Stimulated activated effector memory CD8-positive, alpha-beta T cell treated with anti-CD3 and anti-CD28 coated beads, Interleukin-12 subunit alpha, Interleukin-12 subunit beta, amount 100 ng/mL, for 72 hours (primary cell): Measurements from ENCODE around the gene RAB8A.

Experiments
- ATAC-seq: fragments of 150-1000 bp; cut with Tn5 transposase; 2 replicates; pipeline ENCODE4 v1.10.0; 2021
- DNase-seq, 2 donors: peaks; one replicate each; pipeline ENCODE4 v3.0.0; 2021 to 2022; ENCODE audit warnings: low spot score in 2 of 2
- H3K27ac Mint-ChIP-seq: one replicate; pipeline ENCODE4 v1.8.0; 2022; ENCODE audit warnings: mild to moderate bottlenecking, mixed read lengths
- H3K36me3 Mint-ChIP-seq: one replicate; pipeline ENCODE4 v1.8.0; 2022; ENCODE audit warnings: mild to moderate bottlenecking, mixed read lengths
- H3K4me1 Mint-ChIP-seq: one replicate; pipeline ENCODE4 v1.8.0; 2022; ENCODE audit warnings: mixed read lengths
- H3K4me3 Mint-ChIP-seq: one replicate; pipeline ENCODE4 v1.8.0; 2022; ENCODE audit warnings: mild to moderate bottlenecking, mixed read lengths
- H3K9me3 Mint-ChIP-seq: one replicate; pipeline ENCODE4 v1.8.0; 2022; ENCODE audit warnings: mixed read lengths

Gene RAB8A

GRCh38 chr19:16111160-16111908, at the start of gene RAB8A:
RAB8A (plus strand) TSS chr19:16111889; CDS start chr19:16111902, 13 bp downstream.
- Mint-ChIP-seq H3K4me3 (peak within 1 kb of the TSS; percentile 93), H3K9me3 (no peaks in the 10 kb centered on the region), H3K4me1 (peaks cover 33% of the 10 kb centered on the region), H3K36me3 (peaks cover 46% of the 10 kb centered on the region), H3K27ac (peak within 1 kb of the TSS; percentile 98)
- DNase-seq (peak; percentile 100), ATAC-seq (peak; percentile 96)

- Mint-ChIP-seq H3K36me3 (no peaks in the 10 kb centered on the region), H3K4me3 (no peak overlapping the region), H3K4me1 (peaks cover 35% of the 10 kb centered on the region), H3K27ac (no peak overlapping the region), H3K9me3 (no peaks in the 10 kb centered on the region)
- DNase-seq (no peak), ATAC-seq (peak; percentile 63)
These were observed 49.7 kb upstream of the RAB8A start for GRCh38 chr19:16061943-16062342.

GRCh38 chr19:16062789-16063188, 48.9 kb upstream of the RAB8A start:
- Mint-ChIP-seq H3K27ac (peak overlapping the region; percentile 87), H3K4me1 (peaks cover 35% of the 10 kb centered on the region), H3K36me3 (no peaks in the 10 kb centered on the region), H3K4me3 (no peak overlapping the region), H3K9me3 (no peaks in the 10 kb centered on the region)
- DNase-seq (peak; percentile 61 to 85), ATAC-seq (peak; percentile 23)

- no peaks in the 10 kb centered on the region for H3K36me3 Mint-ChIP-seq
- no peaks in the 10 kb centered on the region for H3K9me3 Mint-ChIP-seq
- peaks cover 30% of the 10 kb centered on the region for H3K4me1 Mint-ChIP-seq
- H3K4me3 Mint-ChIP-seq, result no peak overlapping the region
- ATAC-seq (no peak), DNase-seq (no peak)
- no peak overlapping the region for H3K27ac Mint-ChIP-seq
These were observed 47.3 kb upstream of the RAB8A start for GRCh38 chr19:16064209-16064889.

GRCh38 chr19:16066611-16067104, 45.0 kb upstream of the RAB8A start:
- no peak for DNase-seq
- H3K36me3 Mint-ChIP-seq, result no peaks in the 10 kb centered on the region
- peaks cover 28% of the 10 kb centered on the region for H3K4me1 Mint-ChIP-seq
- H3K4me3 Mint-ChIP-seq, result no peak overlapping the region
- peak overlapping the region; percentile 80 for H3K27ac Mint-ChIP-seq
- ATAC-seq, result no peak
- H3K9me3 Mint-ChIP-seq, result no peaks in the 10 kb centered on the region

GRCh38 chr19:16067205-16067938, 44.3 kb upstream of the RAB8A start:
- Mint-ChIP-seq H3K36me3 (no peaks in the 10 kb centered on the region), H3K4me1 (peaks cover 21% of the 10 kb centered on the region), H3K4me3 (no peak overlapping the region), H3K27ac (no peak overlapping the region), H3K9me3 (no peaks in the 10 kb centered on the region)
- DNase-seq, result no peak
- ATAC-seq, result no peak

- Mint-ChIP-seq H3K4me1 (peaks cover 14% of the 10 kb centered on the region), H3K36me3 (no peaks in the 10 kb centered on the region)
- ATAC-seq, result no peak
These were observed 42.9 kb upstream of the RAB8A start for GRCh38 chr19:16068696-16069259.

GRCh38 chr19:16069813-16070365, 41.8 kb upstream of the RAB8A start:
- no peak overlapping the region for H3K27ac Mint-ChIP-seq
- ATAC-seq (peak; percentile 22), DNase-seq (no peak)
- H3K4me1 Mint-ChIP-seq, result peaks cover 25% of the 10 kb centered on the region
- no peak overlapping the region for H3K4me3 Mint-ChIP-seq
- peaks cover 3% of the 10 kb centered on the region for H3K36me3 Mint-ChIP-seq
- H3K9me3 Mint-ChIP-seq, result no peaks in the 10 kb centered on the region

More at GRCh38 chr19:16068696-16069259, 42.9 kb upstream of the RAB8A start:
- no peak overlapping the region for H3K4me3 Mint-ChIP-seq
- no peak for DNase-seq
- H3K9me3 Mint-ChIP-seq, result no peaks in the 10 kb centered on the region
- no peak overlapping the region for H3K27ac Mint-ChIP-seq

- H3K27ac Mint-ChIP-seq, result no peak overlapping the region
- H3K36me3 Mint-ChIP-seq, result peaks cover 9% of the 10 kb centered on the region
- DNase-seq, result peak; percentile 58 to 87
- no peak overlapping the region for H3K4me3 Mint-ChIP-seq
- peaks cover 31% of the 10 kb centered on the region for H3K4me1 Mint-ChIP-seq
- no peaks in the 10 kb centered on the region for H3K9me3 Mint-ChIP-seq
- peak; percentile 98 for ATAC-seq
These were observed 41.2 kb upstream of the RAB8A start for GRCh38 chr19:16070366-16070990.

GRCh38 chr19:16071072-16071691, 40.5 kb upstream of the RAB8A start:
- no peaks in the 10 kb centered on the region for H3K9me3 Mint-ChIP-seq

GRCh38 chr19:16073481-16073880, 38.2 kb upstream of the RAB8A start:
- peak overlapping the region; percentile 97 for H3K4me3 Mint-ChIP-seq
- H3K36me3 Mint-ChIP-seq, result peaks cover 30% of the 10 kb centered on the region
- peaks cover 35% of the 10 kb centered on the region for H3K4me1 Mint-ChIP-seq
- peak overlapping the region; percentile 98 for H3K27ac Mint-ChIP-seq
- no peak for ATAC-seq
- DNase-seq, result no peak
- H3K9me3 Mint-ChIP-seq, result no peaks in the 10 kb centered on the region

More at GRCh38 chr19:16071072-16071691, 40.5 kb upstream of the RAB8A start:
- no peak for DNase-seq
- ATAC-seq, result no peak
- Mint-ChIP-seq H3K4me1 (peaks cover 34% of the 10 kb centered on the region), H3K27ac (peak overlapping the region; percentile 70), H3K36me3 (peaks cover 15% of the 10 kb centered on the region), H3K4me3 (no peak overlapping the region)

GRCh38 chr19:16073988-16074387, 37.7 kb upstream of the RAB8A start:
- Mint-ChIP-seq H3K9me3 (no peaks in the 10 kb centered on the region), H3K36me3 (peaks cover 35% of the 10 kb centered on the region), H3K4me1 (peaks cover 38% of the 10 kb centered on the region), H3K27ac (peak overlapping the region; percentile 98), H3K4me3 (peak overlapping the region; percentile 97)
- DNase-seq, result no peak
- no peak for ATAC-seq

GRCh38 chr19:16074488-16075365, 37.0 kb upstream of the RAB8A start:
- H3K4me3 Mint-ChIP-seq, result peak overlapping the region; percentile 97
- peak overlapping the region; percentile 98 for H3K27ac Mint-ChIP-seq
- H3K36me3 Mint-ChIP-seq, result peaks cover 43% of the 10 kb centered on the region
- no peak for DNase-seq
- ATAC-seq, result no peak
- peaks cover 44% of the 10 kb centered on the region for H3K4me1 Mint-ChIP-seq
- H3K9me3 Mint-ChIP-seq, result no peaks in the 10 kb centered on the region
